Endothelial cell of hepatic sinusoid (primary cell): Measurements from ENCODE around the gene GABRG3.

ENCODE experiments used
- in situ Hi-C: cut with HindIII; loops from 2 replicates; pipeline ENCODE4 v1.10.0; 2017; ENCODE audit warnings: low sequenced_read_pairs

The GABRG3 gene

GRCh38 chr15:27059610-27060202 is 88.7 kb downstream of the GABRG3 start:
- in situ Hi-C loops: loop anchor here (25.0 kb wide), 1 partner anchor 303 kb away; no protein-coding TSS in a partner anchor

- in situ Hi-C loops: loop anchor here (25.0 kb wide), 1 partner anchor 301 kb away; no protein-coding TSS in a partner anchor
These were observed 90.8 kb downstream of the GABRG3 start for GRCh38 chr15:27061739-27062138.

GRCh38 chr15:27062951-27063350 is 92.0 kb downstream of the GABRG3 start:
- in situ Hi-C loops: loop anchor here (25.0 kb wide), 1 partner anchor 299 kb away; no protein-coding TSS in a partner anchor

GRCh38 chr15:27064080-27064479 is 93.1 kb downstream of the GABRG3 start:
- in situ Hi-C loops: loop anchor here (25.0 kb wide), 1 partner anchor 298 kb away; no protein-coding TSS in a partner anchor

GRCh38 chr15:27065151-27065550 is 94.2 kb downstream of the GABRG3 start:
- in situ Hi-C loops: loop anchor here (25.0 kb wide), 1 partner anchor 297 kb away; no protein-coding TSS in a partner anchor

- in situ Hi-C loops: loop anchor here (25.0 kb wide), 1 partner anchor 297 kb away; no protein-coding TSS in a partner anchor
These were observed 94.8 kb downstream of the GABRG3 start for GRCh38 chr15:27065785-27066184.

GRCh38 chr15:27066446-27066845 is 95.5 kb downstream of the GABRG3 start:
- in situ Hi-C loops: loop anchor here (25.0 kb wide), 1 partner anchor 296 kb away; no protein-coding TSS in a partner anchor

GRCh38 chr15:27067175-27067574 is 96.2 kb downstream of the GABRG3 start:
- in situ Hi-C loops: loop anchor here (25.0 kb wide), 1 partner anchor 295 kb away; no protein-coding TSS in a partner anchor

- in situ Hi-C loops: loop anchor here (25.0 kb wide), 1 partner anchor 291 kb away; no protein-coding TSS in a partner anchor
These were observed 99.9 kb downstream of the GABRG3 start for GRCh38 chr15:27070841-27071240.

- in situ Hi-C loops: loop anchor here (25.0 kb wide), 1 partner anchor 288 kb away; no protein-coding TSS in a partner anchor
These were observed 103.2 kb downstream of the GABRG3 start for GRCh38 chr15:27074179-27074578.

GRCh38 chr15:27077790-27078189 is 106.8 kb downstream of the GABRG3 start:
- in situ Hi-C loops: no loop called here

- in situ Hi-C loops: no loop called here
These were observed 110.9 kb downstream of the GABRG3 start for GRCh38 chr15:27081676-27082418.

GRCh38 chr15:27082526-27082925 is 111.5 kb downstream of the GABRG3 start:
- in situ Hi-C loops: no loop called here

GRCh38 chr15:27084844-27085243 is 113.9 kb downstream of the GABRG3 start:
- in situ Hi-C loops: no loop called here

- in situ Hi-C loops: no loop called here
These were observed 115.2 kb downstream of the GABRG3 start for GRCh38 chr15:27086149-27086548.

- in situ Hi-C loops: no loop called here
These were observed 115.8 kb downstream of the GABRG3 start for GRCh38 chr15:27086805-27087204.

- in situ Hi-C loops: no loop called here
These were observed 116.9 kb downstream of the GABRG3 start for GRCh38 chr15:27087651-27088583.

GRCh38 chr15:27088584-27089232 is 117.7 kb downstream of the GABRG3 start:
- in situ Hi-C loops: no loop called here

- in situ Hi-C loops: no loop called here
These were observed 118.2 kb downstream of the GABRG3 start for GRCh38 chr15:27089233-27089586.

GRCh38 chr15:27089676-27090075 is 118.7 kb downstream of the GABRG3 start:
- in situ Hi-C loops: no loop called here
